ENCODE measurements around the gene TDRD7. TPM values are rescaled to one million over a fixed set of nuclear protein-coding genes. Genes with fewer than 3 reads are reported as not detected.

The TDRD7 gene
- total RNA-seq, 3 donors from 2014 or later (not counting 1 experiment from before 2014, with no cell fraction given) = 9.8 to 16.4 (median 16.3) TPM

DNA sequence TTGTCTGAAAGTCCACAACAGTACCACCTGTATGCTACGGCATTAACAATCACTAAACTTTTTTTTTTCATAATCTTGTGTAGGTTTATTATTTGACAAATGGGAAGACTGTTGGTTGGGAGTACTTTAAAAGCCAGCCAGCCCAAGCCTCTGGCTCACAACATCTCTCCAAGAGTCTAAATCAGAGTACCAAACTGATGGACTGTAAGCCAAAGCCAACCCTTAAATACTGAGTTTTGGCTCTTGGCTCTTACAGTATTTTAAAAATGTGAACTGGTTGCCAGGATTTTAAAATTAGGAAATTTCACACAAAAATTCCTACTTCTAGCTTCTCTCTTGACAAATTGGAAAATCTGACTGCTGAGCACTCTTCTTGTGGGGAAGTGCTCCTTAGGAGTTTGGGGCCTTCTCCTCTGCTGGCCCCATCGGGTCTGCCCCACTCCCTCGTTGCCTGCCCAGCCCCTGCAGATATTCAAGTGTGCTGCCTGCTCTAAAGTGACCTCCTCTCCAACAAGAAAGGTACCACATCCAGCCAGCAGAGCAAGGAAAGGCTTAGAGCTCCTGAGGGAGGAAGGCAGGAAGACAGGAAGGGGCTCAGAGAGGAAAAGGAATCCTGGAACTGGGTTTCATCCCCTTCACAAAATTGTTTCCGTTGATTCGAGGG lies 67.7 kb downstream of the TDRD7 start:
- no peak overlapping the region for H3K4me3 Mint-ChIP-seq
- intact Hi-C loops (cut with micrococcal nuclease) = no loop called here
- DNase-seq (no peak), ATAC-seq (no peak)
- H3K27me3 Mint-ChIP-seq (ENCODE audit: low read depth in 2 of 2) = no peaks in the 10 kb centered on the region
- H3K9me3 Mint-ChIP-seq = no peaks in the 10 kb centered on the region
- TF ChIP-seq, protein P1, sequence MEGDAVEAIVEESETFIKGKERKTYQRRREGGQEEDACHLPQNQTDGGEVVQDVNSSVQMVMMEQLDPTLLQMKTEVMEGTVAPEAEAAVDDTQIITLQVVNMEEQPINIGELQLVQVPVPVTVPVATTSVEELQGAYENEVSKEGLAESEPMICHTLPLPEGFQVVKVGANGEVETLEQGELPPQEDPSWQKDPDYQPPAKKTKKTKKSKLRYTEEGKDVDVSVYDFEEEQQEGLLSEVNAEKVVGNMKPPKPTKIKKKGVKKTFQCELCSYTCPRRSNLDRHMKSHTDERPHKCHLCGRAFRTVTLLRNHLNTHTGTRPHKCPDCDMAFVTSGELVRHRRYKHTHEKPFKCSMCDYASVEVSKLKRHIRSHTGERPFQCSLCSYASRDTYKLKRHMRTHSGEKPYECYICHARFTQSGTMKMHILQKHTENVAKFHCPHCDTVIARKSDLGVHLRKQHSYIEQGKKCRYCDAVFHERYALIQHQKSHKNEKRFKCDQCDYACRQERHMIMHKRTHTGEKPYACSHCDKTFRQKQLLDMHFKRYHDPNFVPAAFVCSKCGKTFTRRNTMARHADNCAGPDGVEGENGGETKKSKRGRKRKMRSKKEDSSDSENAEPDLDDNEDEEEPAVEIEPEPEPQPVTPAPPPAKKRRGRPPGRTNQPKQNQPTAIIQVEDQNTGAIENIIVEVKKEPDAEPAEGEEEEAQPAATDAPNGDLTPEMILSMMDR (IDR thresholded peaks at IDR 0.05) = no peak
- H3K27ac Mint-ChIP-seq = no peak overlapping the region
- no peaks in the 10 kb centered on the region for H3K4me1 ChIP-seq (ENCODE audit: control insufficient read depth, insufficient read depth, low read length)
- WGBS (ENCODE audit: insufficient coverage) = 91% methylated on average over 4 of the region's 5 CpGs
- H3K4me3 ChIP-seq (ENCODE audit: low read length) = no peak overlapping the region
- no peaks in the 10 kb centered on the region for H3K9me3 ChIP-seq (ENCODE audit: control insufficient read depth, insufficient read depth, low read length)
- peaks cover 56% of the 10 kb centered on the region for H3K36me3 ChIP-seq (ENCODE audit: control insufficient read depth, insufficient read depth, low read length)
- no peaks in the 10 kb centered on the region for H3K27me3 ChIP-seq (ENCODE audit: control insufficient read depth, insufficient read depth, low read length)
- no peak overlapping the region for H3K27ac ChIP-seq (ENCODE audit: low read length)
- peaks cover 25% of the 10 kb centered on the region for H3K36me3 Mint-ChIP-seq
- H3K4me1 Mint-ChIP-seq = no peaks in the 10 kb centered on the region

DNA sequence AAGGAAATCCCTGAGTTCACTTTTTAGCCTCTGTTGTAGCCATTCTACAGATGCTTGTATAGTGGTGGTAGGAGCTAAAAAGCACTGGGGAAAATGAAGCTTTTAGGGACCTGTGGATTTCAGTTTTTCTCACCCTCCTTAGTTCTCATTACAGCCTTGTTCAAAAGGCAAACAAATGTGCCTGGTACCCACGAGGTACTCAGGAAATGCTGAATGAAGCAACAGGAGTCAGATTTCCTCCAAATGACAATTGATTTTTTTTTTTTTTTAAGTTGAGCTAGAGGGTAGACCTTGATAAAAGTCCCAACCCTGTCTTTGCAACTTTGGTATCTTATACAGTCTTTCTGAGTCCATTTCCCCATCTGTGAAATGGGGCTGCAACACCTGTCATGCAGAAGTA lies 68.3 kb downstream of the TDRD7 start:
- no peaks in the 10 kb centered on the region for H3K27me3 Mint-ChIP-seq (ENCODE audit: low read depth in 2 of 2)
- H3K36me3 Mint-ChIP-seq = peaks cover 20% of the 10 kb centered on the region
- TF ChIP-seq, protein P1 (IDR thresholded peaks at IDR 0.05) = no peak
- ATAC-seq (no peak), DNase-seq (no peak)
- H3K36me3 ChIP-seq (ENCODE audit: control insufficient read depth, insufficient read depth, low read length) = peaks cover 54% of the 10 kb centered on the region
- no peak overlapping the region for H3K4me3 ChIP-seq (ENCODE audit: low read length)
- no peak overlapping the region for H3K27ac ChIP-seq (ENCODE audit: low read length)
- H3K9me3 ChIP-seq (ENCODE audit: control insufficient read depth, insufficient read depth, low read length) = no peaks in the 10 kb centered on the region
- intact Hi-C loops (cut with micrococcal nuclease) = no loop called here
- WGBS (ENCODE audit: insufficient coverage) = 33% methylated on average over 1 of the region's 1 CpG
- no peak overlapping the region for H3K4me3 Mint-ChIP-seq
- H3K27me3 ChIP-seq (ENCODE audit: control insufficient read depth, insufficient read depth, low read length) = no peaks in the 10 kb centered on the region
- no peaks in the 10 kb centered on the region for H3K9me3 Mint-ChIP-seq
- H3K4me1 Mint-ChIP-seq = no peaks in the 10 kb centered on the region
- no peak overlapping the region for H3K27ac Mint-ChIP-seq
- no peaks in the 10 kb centered on the region for H3K4me1 ChIP-seq (ENCODE audit: control insufficient read depth, insufficient read depth, low read length)

DNA sequence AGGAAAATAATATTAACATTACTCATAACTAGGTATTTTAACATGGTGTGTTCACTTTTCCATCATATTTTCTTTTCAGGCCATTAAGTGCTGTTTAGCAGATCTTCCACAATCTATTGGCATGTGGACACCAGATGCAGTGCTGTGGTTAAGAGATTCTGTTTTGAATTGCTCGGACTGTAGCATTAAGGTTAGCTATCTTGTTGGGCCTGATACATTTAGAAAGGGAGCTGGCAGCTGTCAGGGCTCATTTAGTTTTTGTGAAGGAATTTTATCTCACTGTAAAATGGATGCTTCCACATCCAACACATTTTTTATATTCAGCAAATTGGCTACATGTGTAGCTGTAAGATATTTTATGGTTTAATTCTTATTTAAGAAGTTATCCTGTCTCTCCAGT lies 68.9 kb downstream of the TDRD7 start:
- H3K4me3 Mint-ChIP-seq = no peak overlapping the region
- no peaks in the 10 kb centered on the region for H3K27me3 Mint-ChIP-seq (ENCODE audit: low read depth in 2 of 2)
- no peaks in the 10 kb centered on the region for H3K4me1 Mint-ChIP-seq
- H3K27ac ChIP-seq (ENCODE audit: low read length) = no peak overlapping the region
- H3K4me3 ChIP-seq (ENCODE audit: low read length) = no peak overlapping the region
- no peaks in the 10 kb centered on the region for H3K9me3 ChIP-seq (ENCODE audit: control insufficient read depth, insufficient read depth, low read length)
- H3K27ac Mint-ChIP-seq = no peak overlapping the region
- WGBS (ENCODE audit: insufficient coverage) = 100% methylated on average over 1 of the region's 1 CpG
- intact Hi-C loops (cut with micrococcal nuclease) = no loop called here
- peaks cover 24% of the 10 kb centered on the region for H3K36me3 Mint-ChIP-seq
- DNase-seq (no peak), ATAC-seq (no peak)
- no peaks in the 10 kb centered on the region for H3K9me3 Mint-ChIP-seq
- no peaks in the 10 kb centered on the region for H3K4me1 ChIP-seq (ENCODE audit: control insufficient read depth, insufficient read depth, low read length)
- TF ChIP-seq, protein P1 (IDR thresholded peaks at IDR 0.05) = no peak
- peaks cover 53% of the 10 kb centered on the region for H3K36me3 ChIP-seq (ENCODE audit: control insufficient read depth, insufficient read depth, low read length)
- no peaks in the 10 kb centered on the region for H3K27me3 ChIP-seq (ENCODE audit: control insufficient read depth, insufficient read depth, low read length)

DNA sequence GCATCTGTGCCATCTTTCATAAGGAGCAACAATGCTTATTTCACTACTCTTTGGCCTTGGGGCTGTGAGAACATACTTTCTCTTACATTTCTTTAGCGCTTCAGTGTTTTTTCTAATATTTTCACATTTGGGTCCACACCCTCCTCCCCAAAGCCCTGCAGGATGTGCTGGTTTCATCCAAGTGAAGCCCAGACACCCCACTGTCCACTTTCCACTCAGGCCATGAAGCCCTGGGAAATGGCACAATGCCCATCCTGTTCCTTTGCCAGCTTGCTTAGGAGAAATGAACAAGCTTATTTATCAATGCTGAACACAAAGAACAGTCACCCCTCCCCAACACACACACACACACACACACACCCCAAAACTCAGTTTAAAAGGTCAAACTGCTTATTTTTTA lies 72.2 kb downstream of the TDRD7 start:
- ATAC-seq (no peak), DNase-seq (no peak)
- Mint-ChIP-seq H3K4me3 (no peak overlapping the region), H3K27me3 (ENCODE audit: low read depth in 2 of 2) (no peaks in the 10 kb centered on the region), H3K36me3 (peaks cover 56% of the 10 kb centered on the region), H3K27ac (no peak overlapping the region), H3K9me3 (no peaks in the 10 kb centered on the region), H3K4me1 (no peaks in the 10 kb centered on the region)
- Histone ChIP-seq H3K36me3 (ENCODE audit: control insufficient read depth, insufficient read depth, low read length) (peaks cover 55% of the 10 kb centered on the region), H3K9me3 (ENCODE audit: control insufficient read depth, insufficient read depth, low read length) (peaks cover 3% of the 10 kb centered on the region), H3K4me3 (ENCODE audit: low read length) (no peak overlapping the region), H3K4me1 (ENCODE audit: control insufficient read depth, insufficient read depth, low read length) (no peaks in the 10 kb centered on the region), H3K27me3 (ENCODE audit: control insufficient read depth, insufficient read depth, low read length) (no peaks in the 10 kb centered on the region), H3K27ac (ENCODE audit: low read length) (no peak overlapping the region)
- WGBS (ENCODE audit: insufficient coverage) = 100% methylated on average over 1 of the region's 1 CpG
- intact Hi-C loops (cut with micrococcal nuclease) = no loop called here
- TF ChIP-seq, protein P1 (IDR thresholded peaks at IDR 0.05) = no peak
